ENCODE measurements around the gene CARD11.
"Not testable (repeated sequence)": the region's sequence is repeated elsewhere in the genome, so short reads cannot be mapped to it uniquely, and the experiment has no call there.

CARD11 gene

GRCh38 chr7:3021224-3021623 lies 22.4 kb downstream of the CARD11 start:
- not testable (repeated sequence) for DNase-seq (ENCODE audit: low read depth in 2 of 2)

DNA sequence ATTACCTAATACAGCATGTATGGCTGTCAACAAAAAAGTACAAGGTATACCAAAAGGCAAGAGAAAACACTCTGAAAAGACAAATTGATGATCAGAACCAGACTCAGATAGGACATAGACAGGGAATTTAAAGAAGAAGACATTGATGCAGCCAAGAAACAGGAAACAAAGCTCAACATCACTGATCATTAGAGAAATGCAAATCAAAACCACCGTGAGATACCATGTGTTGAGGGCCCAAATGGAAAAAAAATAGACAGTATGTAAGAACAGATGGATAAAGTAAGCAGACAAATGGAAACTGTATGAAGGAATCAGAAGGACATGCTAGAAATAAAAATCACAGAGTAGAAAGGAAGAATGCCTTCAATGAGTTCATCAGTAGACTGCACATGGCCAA lies 23.3 kb downstream of the CARD11 start:
- no peak for DNase-seq (ENCODE audit: low read depth in 2 of 2)

DNA sequence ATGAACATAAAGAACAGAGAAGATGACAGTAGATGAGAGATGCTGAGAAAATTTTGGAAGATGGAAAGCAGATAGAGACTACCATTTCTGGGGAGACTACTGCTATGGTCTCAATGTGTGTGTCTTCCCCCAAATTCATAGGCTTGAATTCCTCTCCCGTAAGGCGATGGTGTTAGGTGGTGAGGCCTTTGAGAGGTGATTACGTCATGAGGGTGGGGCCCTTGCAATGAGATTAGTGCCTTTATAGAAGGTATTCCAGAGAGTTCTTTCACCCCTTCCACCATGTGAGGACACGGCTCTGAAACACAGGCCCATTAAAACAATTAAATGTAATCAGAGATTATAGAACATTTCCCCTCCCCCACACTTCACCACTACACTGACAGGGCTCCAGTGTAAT lies 23.9 kb downstream of the CARD11 start:
- DNase-seq (ENCODE audit: low read depth in 2 of 2): no peak

- no peak for DNase-seq (ENCODE audit: low read depth in 2 of 2)
Observed at GRCh38 chr7:3013975-3014792, 29.5 kb downstream of the CARD11 start.

GRCh38 chr7:3011211-3011852 lies 32.3 kb downstream of the CARD11 start:
- DNase-seq (ENCODE audit: low read depth in 2 of 2): no peak

GRCh38 chr7:3010161-3010560 lies 33.5 kb downstream of the CARD11 start:
- DNase-seq (ENCODE audit: low read depth in 2 of 2): no peak

DNA sequence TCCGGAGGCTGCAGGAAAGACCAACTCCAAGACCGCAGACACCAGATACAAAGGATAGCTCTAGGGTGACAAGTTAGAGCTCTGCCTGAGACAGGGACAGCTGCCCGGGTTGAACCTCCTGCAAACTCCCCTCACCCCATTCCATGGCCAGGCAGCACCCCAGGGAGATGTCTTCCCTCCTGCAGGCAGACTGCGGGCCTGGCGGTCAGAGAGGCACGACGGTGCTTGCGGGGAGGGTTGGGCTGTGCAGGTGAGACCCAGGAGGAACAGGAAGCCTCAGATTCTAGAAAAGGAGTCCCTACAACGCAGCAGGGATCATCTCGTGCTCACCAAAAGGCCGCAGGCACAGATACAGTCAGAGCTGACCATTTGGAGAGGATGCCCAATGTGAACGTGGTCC lies 34.6 kb downstream of the CARD11 start:
- no peak for DNase-seq (ENCODE audit: low read depth in 2 of 2)

GRCh38 chr7:3008386-3008785 lies 35.3 kb downstream of the CARD11 start:
- DNase-seq (ENCODE audit: low read depth in 2 of 2): no peak

GRCh38 chr7:3007696-3008095 lies 36.0 kb downstream of the CARD11 start:
- no peak for DNase-seq (ENCODE audit: low read depth in 2 of 2)

DNA sequence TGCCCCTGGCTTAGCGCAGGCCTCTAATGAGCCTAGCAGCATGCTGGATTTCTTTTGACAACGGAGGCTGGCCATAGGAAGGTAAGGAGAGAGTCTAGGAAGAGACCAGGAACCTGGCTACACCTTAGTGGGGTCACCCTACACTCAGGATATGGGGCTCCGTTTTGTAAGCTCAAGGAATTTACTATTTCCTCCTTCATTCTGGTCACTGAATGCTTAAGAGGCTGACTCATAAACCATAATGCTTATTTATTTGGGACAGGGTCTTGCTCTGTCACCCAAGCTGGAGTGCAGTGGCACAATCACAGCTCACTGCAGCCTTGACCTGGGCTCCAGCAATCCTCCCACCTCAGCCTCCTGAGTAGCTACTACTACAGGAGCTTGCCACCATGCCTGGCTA lies 38.4 kb downstream of the CARD11 start:
- no peak for DNase-seq (ENCODE audit: low read depth in 2 of 2)

DNA sequence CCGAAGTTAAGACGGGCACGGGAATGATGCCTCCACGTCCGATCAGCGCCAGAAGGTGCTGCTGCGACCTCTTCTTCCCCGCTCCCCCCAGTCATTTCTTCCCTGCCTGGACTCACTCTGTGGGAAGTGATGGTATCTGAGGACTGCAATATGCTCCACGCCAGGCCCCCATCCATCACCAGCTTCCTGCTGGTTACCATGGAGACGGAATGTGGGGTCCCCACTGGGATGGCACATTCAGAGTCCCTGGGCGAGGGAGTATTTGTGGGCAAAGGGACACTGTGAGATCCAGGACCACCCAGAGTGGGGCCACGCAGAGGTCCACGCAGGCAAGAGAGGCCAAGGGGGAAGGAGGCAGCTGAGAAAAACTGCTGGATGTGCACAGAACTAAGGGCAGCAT lies 39.7 kb downstream of the CARD11 start:
- no peak for DNase-seq (ENCODE audit: low read depth in 2 of 2)

- DNase-seq (ENCODE audit: low read depth in 2 of 2): no peak
Observed at GRCh38 chr7:3002631-3003030, 41.0 kb downstream of the CARD11 start.

- DNase-seq (ENCODE audit: low read depth in 2 of 2): no peak
Observed at GRCh38 chr7:3000566-3000965, 43.1 kb downstream of the CARD11 start.

DNA sequence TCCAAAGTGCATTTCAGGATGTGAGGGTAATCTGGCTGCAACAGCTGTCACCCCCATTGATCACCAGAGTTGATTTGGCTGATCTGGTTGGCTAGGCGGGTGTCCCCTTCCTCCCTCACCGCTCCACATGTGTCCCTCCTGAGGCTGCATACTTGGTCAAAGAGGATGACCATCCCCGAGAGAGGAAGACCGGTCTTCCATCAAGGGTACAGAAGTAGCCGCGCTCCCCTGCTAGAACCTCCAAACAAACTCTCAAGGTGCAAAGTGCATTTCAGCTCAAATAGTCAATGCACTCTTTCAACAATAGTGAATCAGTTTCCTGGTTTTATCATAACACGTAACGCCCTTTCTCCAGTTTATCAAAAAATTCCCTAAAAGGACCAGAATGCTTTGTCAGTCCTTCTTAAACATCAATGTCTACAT lies 44.6 kb downstream of the CARD11 start:
- no peak for DNase-seq (ENCODE audit: low read depth in 2 of 2)

- DNase-seq (ENCODE audit: low read depth in 2 of 2): no peak
Observed at GRCh38 chr7:2997014-2997413, 46.7 kb downstream of the CARD11 start.

GRCh38 chr7:2996141-2996540 lies 47.5 kb downstream of the CARD11 start:
- no peak for DNase-seq (ENCODE audit: low read depth in 2 of 2)

DNA sequence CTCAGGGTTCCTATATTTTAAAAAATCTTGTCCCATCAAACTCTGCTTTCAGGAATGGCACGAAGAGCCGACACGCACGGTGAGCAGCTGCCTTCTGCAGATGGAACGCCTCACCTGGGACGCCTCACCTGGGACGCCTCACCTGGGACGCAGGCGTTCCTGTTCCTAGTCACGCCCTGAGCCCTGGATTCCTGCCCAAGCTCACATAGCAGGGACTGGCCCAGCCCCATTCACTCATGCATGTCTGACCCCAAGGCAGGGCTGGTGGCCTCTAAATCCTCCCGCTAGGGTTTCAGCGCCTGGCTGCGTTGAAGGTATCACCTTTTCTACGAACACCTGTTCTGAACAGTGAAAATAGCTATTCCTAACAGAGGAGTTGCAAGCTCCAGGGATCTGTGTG lies 49.8 kb downstream of the CARD11 start:
- DNase-seq (ENCODE audit: low read depth in 2 of 2): no peak

- no peak for DNase-seq (ENCODE audit: low read depth in 2 of 2)
Observed at GRCh38 chr7:2993396-2993795, 50.3 kb downstream of the CARD11 start.

DNA sequence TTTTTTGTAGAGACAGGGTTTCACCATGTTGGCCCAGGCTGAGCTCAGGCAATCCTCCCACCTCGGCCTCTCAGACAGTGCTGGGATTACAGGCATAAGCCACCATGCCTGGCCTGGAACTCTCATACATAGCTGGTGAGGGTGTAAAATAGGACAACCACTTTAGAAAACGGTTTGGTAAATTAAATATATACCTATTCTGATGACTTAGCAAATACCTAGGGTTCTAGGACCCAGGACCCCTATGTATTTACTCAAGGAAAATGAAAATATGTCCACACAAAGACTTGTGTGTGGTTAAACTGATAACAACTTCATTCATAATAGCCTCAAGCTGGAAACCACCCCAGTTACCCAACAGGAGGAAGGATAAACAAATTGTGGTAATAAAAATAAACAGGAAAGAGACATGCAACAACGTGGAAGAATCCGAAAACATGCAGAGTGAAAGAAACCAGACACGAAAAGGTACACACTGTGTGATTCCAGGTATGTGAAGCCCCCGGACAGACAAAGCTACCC lies 52.7 kb downstream of the CARD11 start:
- no peak for DNase-seq (ENCODE audit: low read depth in 2 of 2)

GRCh38 chr7:2986561-2986960 lies 57.1 kb downstream of the CARD11 start:
- DNase-seq (ENCODE audit: low read depth in 2 of 2): no peak

- DNase-seq (ENCODE audit: low read depth in 2 of 2): no peak
Observed at GRCh38 chr7:2985866-2986265, 57.8 kb downstream of the CARD11 start.

DNA sequence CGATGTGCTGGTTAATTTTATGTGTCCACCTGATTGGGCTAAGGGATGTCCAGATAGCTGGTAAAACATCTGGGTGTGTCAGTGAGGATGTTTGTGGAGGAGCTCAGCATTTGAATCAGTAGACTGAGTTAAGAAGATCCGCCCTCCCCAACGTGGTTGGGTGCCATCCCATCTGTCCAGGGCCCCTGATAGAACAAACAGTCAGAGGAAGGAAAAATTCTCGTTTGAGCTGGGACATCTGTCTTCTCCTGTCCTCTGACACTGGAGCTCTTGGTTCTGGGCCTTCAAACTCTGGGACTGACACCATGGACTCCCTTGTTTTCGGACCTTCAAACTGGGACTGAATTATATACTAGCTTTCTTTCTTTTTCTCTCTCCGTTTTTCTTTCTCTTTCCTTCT lies 59.6 kb downstream of the CARD11 start:
- DNase-seq (ENCODE audit: low read depth in 2 of 2): no peak

- DNase-seq (ENCODE audit: low read depth in 2 of 2): no peak
Observed at GRCh38 chr7:2983586-2983985, 60.1 kb downstream of the CARD11 start.

All from stimulated activated CD4-positive, alpha-beta T cell treated with anti-CD3 and anti-CD28 coated beads, Interleukin-1b, Interleukin-23, amount 100 ng/mL, for 4 hours (primary cell).